Effector CD4-positive, alpha-beta T cell (primary cell): ENCODE data around the gene DNASE1L3.
A peak's percentile ranks its signal among the peaks of the same experiment; 100 is the strongest.

ENCODE experiments used
- DNase-seq: peaks from one replicate; pipeline ENCODE4 v3.0.0-alpha.2; 2020

Gene DNASE1L3

DNA sequence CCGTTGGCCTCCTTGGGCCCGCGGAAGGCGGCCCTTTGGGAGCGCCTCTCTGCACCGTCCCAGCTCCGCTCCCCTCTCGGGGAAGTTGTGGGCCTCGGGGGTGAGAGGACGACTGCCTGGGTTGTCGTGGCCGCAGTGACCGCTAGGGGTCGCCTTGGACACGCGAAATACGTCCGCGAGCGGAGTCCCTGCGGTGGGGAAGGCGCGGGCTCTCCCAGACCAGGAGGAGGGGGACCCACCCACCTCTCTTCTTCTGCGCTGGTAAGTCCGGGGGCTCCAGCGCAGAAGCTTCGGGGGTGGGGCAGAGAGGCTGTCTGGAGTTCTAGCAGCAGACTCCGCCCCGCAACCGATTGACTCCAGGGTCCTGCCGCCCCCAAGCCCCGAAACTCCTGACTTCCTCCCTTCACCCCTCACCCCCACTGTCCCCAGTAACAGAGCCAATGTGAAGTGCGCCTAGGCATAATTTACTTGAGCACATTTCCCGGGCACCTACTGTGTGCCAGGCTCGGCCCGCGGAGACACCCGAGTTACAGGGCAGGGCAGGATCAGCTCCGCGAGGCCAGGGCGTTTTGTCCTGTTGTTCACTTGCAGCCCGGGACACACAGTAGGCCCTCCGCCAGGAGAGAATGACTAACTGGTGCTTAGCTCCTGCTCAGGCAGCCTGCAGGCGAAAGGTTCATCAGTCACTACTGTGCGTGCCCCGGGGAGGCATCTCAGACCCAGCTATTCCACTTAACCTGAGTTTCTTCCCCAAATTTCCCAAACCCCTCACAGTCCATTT is 32.8 kb downstream of the DNASE1L3 start:
- peak; percentile 86 for DNase-seq

- DNase-seq, result no peak
Measured at GRCh38 chr3:58176827-58177489, 33.8 kb downstream of the DNASE1L3 start.

GRCh38 chr3:58176185-58176530 is 34.6 kb downstream of the DNASE1L3 start:
- no peak for DNase-seq

GRCh38 chr3:58175437-58176184 is 35.2 kb downstream of the DNASE1L3 start:
- DNase-seq, result no peak

DNA sequence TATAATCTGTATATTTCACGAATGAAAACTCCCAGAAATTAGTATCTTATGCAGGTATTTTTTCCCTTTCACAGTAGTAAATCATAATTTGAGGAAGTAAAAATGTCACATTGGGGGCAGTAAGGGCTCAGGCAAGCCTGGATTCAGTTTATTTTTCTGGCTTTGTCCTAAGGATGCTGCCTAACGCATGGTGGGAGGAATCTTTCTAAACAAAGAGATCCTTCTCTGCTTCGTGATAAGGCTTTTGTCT is 35.7 kb downstream of the DNASE1L3 start:
- no peak for DNase-seq

DNA sequence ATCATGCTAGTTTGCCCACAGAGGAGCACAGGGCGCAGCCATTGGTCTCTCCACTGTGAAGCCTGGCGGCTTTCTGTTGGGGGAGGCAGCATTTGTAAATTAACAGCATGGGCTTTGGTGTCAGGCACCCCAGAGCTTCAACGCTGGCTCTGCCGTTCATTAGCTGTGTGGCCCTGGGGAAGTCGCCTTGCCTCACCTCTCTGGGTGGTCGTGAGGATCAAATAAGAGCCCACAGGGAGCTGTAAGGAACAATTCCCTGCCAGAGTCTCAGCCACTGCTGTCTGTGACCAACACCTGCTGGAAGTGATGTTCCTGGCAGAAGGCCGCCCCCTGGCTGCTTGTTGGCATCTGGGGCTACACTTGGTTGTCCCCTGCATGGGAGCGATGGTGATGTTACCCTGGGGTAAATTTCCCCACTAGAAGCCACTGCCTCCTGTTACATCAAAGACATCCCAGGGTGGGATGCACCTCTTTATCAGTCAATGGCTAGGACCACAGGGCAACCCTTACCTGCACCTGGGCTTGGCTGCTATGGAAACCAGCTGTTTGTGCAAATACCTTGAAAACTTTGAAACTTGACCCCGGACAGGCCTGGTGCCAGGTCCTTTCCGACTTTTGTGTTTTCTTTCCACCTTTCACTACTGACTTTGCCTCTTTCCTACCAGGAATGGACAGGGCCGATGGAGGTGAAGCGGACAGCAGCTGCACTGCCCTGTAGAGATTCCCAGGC is 36.9 kb downstream of the DNASE1L3 start:
- peak; percentile 23 for DNase-seq

DNA sequence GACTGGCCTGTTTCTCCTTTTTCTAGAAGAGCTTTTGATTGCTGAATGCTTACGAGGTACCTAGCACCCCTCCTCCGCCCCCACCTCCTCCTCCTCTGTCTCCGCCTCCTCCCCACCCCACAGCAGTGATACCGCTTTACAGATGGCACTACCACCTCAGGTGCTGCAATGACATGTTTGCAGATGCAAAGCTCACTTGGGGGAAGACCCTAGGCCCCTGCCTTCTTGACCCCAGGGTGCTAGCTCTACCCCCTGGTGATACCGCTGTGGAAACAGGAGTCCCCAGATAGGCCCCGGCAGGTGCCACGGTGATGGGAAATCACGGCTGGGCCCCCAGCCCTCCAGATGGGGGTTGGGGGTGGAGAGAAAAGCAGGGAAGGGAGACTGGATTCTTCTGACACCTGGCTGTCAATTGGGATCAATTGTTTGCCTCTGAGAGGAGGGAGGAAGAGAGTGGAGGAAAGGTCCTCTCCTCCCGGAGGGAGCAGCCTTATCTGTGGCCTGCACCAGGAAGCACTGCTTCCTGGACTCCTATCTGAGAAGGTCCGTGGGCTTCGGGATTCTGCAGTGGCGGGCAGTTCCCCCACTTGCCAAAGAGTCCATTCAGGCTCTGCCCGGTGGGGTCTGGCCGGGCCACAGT is 37.6 kb downstream of the DNASE1L3 start:
- DNase-seq, result no peak

DNA sequence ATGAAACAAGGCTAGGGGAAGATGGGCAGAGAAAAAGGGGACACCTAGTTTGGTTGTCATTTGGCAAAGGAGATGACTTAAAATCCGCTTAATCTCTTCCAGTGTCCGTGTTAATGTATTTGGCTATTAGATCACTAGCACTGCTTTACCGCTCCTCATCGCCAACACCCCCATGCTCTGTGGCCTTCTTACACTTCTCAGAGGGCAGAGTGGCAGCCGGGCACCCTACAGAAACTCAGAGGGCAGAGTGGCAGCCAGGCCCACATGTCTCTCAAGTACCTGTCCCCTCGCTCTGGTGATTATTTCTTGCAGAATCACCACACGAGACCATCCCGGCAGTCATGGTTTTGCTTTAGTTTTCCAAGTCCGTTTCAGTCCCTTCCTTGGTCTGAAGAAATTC is 39.6 kb downstream of the DNASE1L3 start:
- no peak for DNase-seq

GRCh38 chr3:58170376-58170775 is 40.4 kb downstream of the DNASE1L3 start:
- no peak for DNase-seq

- no peak for DNase-seq
Measured at GRCh38 chr3:58169371-58169770, 41.4 kb downstream of the DNASE1L3 start.

DNA sequence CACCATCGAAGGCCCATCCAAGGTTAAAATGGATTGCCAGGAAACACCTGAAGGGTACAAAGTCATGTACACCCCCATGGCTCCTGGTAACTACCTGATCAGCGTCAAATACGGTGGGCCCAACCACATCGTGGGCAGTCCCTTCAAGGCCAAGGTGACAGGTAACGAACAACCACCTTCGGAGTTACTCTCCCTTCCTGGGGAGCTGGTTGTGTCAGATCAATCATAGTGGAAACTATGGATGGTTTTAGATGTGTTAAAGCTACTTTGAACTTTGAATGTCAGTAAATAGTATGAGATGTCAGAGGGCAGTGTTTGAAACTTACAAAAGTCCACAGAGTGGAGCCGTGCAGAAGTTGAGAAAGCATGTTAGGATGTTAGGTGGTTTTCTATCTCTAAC is 42.3 kb downstream of the DNASE1L3 start:
- no peak for DNase-seq

- DNase-seq, result peak; percentile 42
Measured at GRCh38 chr3:58167431-58168351, 43.1 kb downstream of the DNASE1L3 start.

DNA sequence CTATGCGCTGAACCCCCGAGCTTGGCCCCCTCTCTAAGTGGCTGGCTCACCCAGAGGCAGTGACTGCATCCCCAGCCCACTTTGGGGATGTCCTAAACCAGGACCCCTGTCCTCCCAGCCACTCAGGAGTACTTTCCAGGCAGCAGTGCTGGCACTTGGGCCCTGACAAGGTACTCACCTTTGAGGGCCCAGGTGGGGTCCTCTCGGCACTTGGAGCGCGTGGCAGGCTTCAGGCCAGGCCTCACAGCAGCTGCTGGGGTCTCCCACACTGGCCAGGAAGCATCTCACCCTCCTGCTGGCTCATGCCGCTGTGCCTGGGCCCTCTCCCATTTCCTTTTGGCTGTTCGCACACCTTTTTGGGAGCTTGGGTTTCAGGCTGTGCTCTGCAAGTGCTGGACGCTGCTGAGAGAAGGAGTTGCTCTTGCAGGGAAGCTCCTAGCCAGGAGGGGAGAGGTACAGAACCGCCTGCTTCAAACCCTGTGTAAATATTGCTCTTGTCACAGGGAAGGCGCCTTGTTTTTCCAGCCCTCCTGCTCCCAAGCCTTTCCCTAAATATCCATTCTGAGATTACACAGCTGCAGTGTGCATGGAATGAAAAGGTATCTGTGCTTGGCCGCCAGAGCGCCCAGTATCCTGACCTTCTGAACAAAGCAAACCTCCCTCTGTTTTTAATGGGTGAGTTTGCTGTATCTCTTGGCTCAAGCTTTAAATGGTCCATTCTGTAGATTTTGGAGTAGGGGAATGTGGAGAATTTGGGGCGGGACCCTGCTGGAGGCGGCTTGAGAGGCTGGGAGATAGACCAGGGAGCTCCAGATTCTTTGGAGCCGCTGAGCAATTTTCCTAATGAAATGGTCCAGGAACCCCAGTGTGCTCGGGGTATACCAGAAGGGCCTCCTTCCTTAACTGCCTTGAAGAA is 45.6 kb downstream of the DNASE1L3 start:
- no peak for DNase-seq

DNA sequence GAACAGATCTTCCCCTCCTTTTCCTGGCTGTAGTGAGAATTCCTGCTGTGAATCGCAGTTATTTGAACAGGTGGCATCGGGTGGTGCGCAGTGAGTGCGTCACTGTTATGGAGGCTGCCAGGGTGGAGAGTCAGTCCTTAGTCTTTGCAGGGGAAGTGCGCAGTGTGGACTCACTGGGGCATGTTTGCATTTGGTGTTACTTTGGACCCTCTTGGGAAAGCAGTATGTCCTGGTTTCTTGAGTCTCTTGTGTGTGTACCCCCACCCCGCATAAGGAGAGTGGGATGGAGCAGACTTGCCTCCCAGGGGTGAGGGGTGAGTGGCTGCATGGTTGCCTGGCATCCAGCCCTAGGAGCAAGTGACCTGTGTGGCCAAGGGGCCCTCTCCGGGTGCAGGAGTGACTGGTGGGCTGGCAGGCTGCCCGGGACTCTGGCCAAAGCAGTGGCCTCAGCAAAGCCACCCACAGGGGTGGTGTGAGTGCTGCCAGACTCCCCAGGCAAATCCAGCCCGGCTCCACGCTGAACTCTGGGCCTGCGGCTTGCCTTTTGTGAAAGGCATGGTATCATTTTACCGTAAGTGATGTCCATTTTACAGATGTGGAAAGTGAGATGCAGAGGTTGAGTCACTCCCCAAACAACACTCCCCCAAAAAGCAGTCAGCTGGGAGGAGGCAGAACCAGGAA is 46.4 kb downstream of the DNASE1L3 start:
- no peak for DNase-seq

DNA sequence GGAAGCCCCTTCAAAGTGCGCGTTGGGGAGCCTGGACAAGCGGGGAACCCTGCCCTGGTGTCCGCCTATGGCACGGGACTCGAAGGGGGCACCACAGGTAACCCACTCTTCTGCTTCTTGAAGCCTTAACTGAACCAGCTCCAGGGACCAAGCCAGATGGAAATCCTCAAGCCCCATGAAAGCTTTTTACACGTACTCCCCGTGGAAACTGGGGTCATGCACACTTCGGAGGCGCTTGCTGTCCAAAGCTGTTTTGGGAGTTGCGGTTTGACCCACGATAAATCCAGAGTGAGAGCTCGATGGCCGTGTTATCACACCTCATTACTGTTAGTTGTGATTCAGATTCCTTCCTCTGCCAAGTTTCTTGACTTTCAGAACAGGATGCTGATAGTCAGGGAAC is 47.5 kb downstream of the DNASE1L3 start:
- no peak for DNase-seq

- DNase-seq, result no peak
Measured at GRCh38 chr3:58161435-58162398, 49.1 kb downstream of the DNASE1L3 start.

GRCh38 chr3:58160399-58160798 is 50.4 kb downstream of the DNASE1L3 start:
- DNase-seq, result no peak

GRCh38 chr3:58158442-58159153 is 52.2 kb downstream of the DNASE1L3 start:
- no peak for DNase-seq
